Right hindlimb (tissue), 1 donor: ENCODE results near the gene TRIM71.
"Not testable (repeated sequence)": the region's sequence is repeated elsewhere in the genome, so short reads cannot be mapped to it uniquely, and the experiment has no call there.

Source experiments
- DNase-seq: peaks from one replicate; pipeline ENCODE4 v3.0.0-alpha.2; 2018

Gene TRIM71

GRCh38 chr3:32843510-32844321 lies 25.9 kb downstream of the TRIM71 start:
- DNase-seq: no peak

- DNase-seq: no peak
Observed at GRCh38 chr3:32844322-32844654, 26.5 kb downstream of the TRIM71 start.

GRCh38 chr3:32844914-32845313 lies 27.1 kb downstream of the TRIM71 start:
- no peak for DNase-seq

- DNase-seq: not testable (repeated sequence)
Observed at GRCh38 chr3:32845546-32845945, 27.7 kb downstream of the TRIM71 start.

GRCh38 chr3:32847045-32847444 lies 29.2 kb downstream of the TRIM71 start:
- not testable (repeated sequence) for DNase-seq

- DNase-seq: no peak
Observed at GRCh38 chr3:32847528-32847927, 29.7 kb downstream of the TRIM71 start.

GRCh38 chr3:32848215-32848614 lies 30.4 kb downstream of the TRIM71 start:
- DNase-seq: no peak

GRCh38 chr3:32849046-32849445 lies 31.2 kb downstream of the TRIM71 start:
- DNase-seq: no peak

- no peak for DNase-seq
Observed at GRCh38 chr3:32850226-32850625, 32.4 kb downstream of the TRIM71 start.

- DNase-seq: no peak
Observed at GRCh38 chr3:32850636-32851035, 32.8 kb downstream of the TRIM71 start.

GRCh38 chr3:32852146-32852545 lies 34.3 kb downstream of the TRIM71 start:
- DNase-seq: no peak

GRCh38 chr3:32855350-32855953 lies 37.7 kb downstream of the TRIM71 start:
- no peak for DNase-seq

GRCh38 chr3:32856355-32856889 lies 38.6 kb downstream of the TRIM71 start:
- DNase-seq: no peak

GRCh38 chr3:32856901-32857507 lies 39.2 kb downstream of the TRIM71 start:
- no peak for DNase-seq

GRCh38 chr3:32857921-32858320 lies 40.1 kb downstream of the TRIM71 start:
- no peak for DNase-seq

GRCh38 chr3:32859604-32860237 lies 41.9 kb downstream of the TRIM71 start:
- DNase-seq: no peak

GRCh38 chr3:32860499-32860898 lies 42.7 kb downstream of the TRIM71 start:
- no peak for DNase-seq

- DNase-seq: no peak
Observed at GRCh38 chr3:32861681-32862080, 43.9 kb downstream of the TRIM71 start.

- DNase-seq: no peak
Observed at GRCh38 chr3:32862247-32862935, 44.6 kb downstream of the TRIM71 start.

- no peak for DNase-seq
Observed at GRCh38 chr3:32862936-32863487, 45.2 kb downstream of the TRIM71 start.

- DNase-seq: no peak
Observed at GRCh38 chr3:32865383-32865782, 47.6 kb downstream of the TRIM71 start.

- DNase-seq: no peak
Observed at GRCh38 chr3:32866533-32866932, 48.7 kb downstream of the TRIM71 start.

- no peak for DNase-seq
Observed at GRCh38 chr3:32867954-32868353, 50.2 kb downstream of the TRIM71 start.
